Muscle layer of colon (tissue), 2 donors: Measurements from ENCODE around the gene TRIM32.

ENCODE experiments used
- H3K27ac ChIP-seq: one replicate; pipeline ENCODE4 v1.7.0; 2013; ENCODE audit warnings: low read depth, mild to moderate bottlenecking, low read length, moderate library complexity
- H3K27me3 ChIP-seq, 2 donors: one replicate each; pipeline ENCODE4 v1.7.0; 2013; ENCODE audit warnings: low read length in 2 of 2, mild to moderate bottlenecking in 2 of 2; ENCODE audit not compliant: insufficient read depth in 2 of 2, control insufficient read depth in 1 of 2
- H3K36me3 ChIP-seq: one replicate; pipeline ENCODE4 v1.7.0; 2013; ENCODE audit warnings: mild to moderate bottlenecking, low read length; ENCODE audit not compliant: insufficient read depth
- H3K4me1 ChIP-seq: one replicate; pipeline ENCODE4 v1.7.0; 2013; ENCODE audit warnings: mild to moderate bottlenecking, low read length; ENCODE audit not compliant: insufficient read depth
- H3K4me3 ChIP-seq, 2 donors: one replicate each; pipeline ENCODE4 v1.7.0; 2013; ENCODE audit warnings: low read length in 2 of 2, low read depth in 1 of 2, mild to moderate bottlenecking in 1 of 2, moderate library complexity in 1 of 2
- H3K9ac ChIP-seq: one replicate; pipeline ENCODE4 v1.7.0; 2013; ENCODE audit warnings: low read length
- H3K9me3 ChIP-seq: one replicate; pipeline ENCODE4 v1.7.0; 2013; ENCODE audit warnings: mild to moderate bottlenecking, low read length
- donor health status: abdominal sarcoma.
- donor health status: Adenocarcinoma of cecum.

Gene TRIM32

DNA sequence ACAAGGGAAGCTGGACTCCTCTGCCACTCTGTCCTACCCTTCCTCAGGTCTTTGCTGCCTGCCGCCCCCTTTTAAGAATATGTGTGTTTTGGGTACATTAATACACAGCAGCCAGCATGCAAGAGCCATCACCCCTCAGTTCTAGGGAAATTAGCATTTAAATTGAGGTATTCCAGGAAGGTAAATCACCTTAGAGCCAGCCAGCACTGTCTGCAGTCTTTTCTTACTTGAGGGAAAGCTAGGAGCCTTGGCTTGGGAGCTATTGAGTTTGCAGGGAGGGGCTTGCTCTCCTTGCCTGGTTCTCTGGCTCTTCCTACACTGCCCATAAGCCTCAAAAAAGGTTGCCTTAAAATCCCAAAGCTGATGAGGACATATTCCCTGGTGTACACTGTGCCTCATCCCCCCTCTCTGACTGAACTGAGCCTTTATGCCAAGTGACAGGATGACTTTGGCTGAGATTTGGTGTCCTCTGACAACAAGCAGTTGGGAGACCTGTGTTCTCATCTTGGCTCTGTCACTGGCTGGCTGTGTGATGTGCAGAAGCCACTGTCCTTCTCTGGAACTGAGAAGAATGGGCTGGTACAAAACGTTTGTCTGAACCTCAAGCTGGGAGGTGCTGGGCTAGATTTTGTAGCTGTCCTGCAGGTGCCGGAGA, 54.1 kb downstream of the TRIM32 start:
- no peak overlapping the region for H3K9ac ChIP-seq
- no peak overlapping the region for H3K27ac ChIP-seq
- H3K27me3 ChIP-seq, result no peaks in the 10 kb centered on the region
- H3K9me3 ChIP-seq, result no peaks in the 10 kb centered on the region
- H3K4me1 ChIP-seq, result no peaks in the 10 kb centered on the region
- H3K4me3 ChIP-seq, result no peak overlapping the region
- no peaks in the 10 kb centered on the region for H3K36me3 ChIP-seq

DNA sequence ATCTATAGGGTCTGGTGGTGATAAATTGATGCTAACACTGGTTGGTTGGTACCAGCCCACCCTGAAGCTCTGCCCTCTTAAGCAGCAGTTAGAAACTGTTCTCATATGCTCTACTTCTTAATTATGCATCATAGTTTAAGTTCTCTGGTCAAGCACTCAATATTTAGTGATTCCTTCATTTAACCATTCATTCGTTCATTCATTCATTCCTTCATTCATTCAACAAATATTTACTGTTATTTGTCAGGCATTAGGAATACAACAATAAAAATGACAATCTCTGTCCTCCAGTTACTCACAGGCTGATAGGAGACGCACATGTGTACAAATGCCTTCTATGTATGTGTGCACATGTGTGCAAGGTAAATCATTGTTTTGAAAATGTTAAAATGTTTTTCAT, 54.6 kb downstream of the TRIM32 start:
- Histone ChIP-seq H3K4me1 (no peaks in the 10 kb centered on the region), H3K27ac (no peak overlapping the region), H3K9ac (no peak overlapping the region), H3K36me3 (no peaks in the 10 kb centered on the region), H3K9me3 (no peaks in the 10 kb centered on the region), H3K27me3 (no peaks in the 10 kb centered on the region), H3K4me3 (no peak overlapping the region)

DNA sequence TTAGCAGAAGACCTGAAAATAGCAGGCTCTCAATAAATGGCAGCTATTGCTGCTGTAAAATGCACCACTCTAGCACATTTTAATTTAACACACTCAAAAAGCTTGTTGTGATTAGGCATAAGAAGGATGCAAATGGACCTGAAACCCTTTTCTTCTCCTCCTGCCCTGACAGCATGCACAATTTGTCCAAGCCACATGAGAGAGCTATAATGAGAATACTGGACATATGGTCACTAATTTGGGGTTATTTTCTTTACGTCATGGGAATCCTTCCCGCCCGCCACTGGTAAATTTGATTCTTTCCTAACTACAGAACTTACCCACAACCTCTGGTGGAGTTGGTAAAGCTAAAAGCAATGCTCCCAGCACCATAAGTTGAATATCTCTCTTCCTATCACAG, 62.1 kb downstream of the TRIM32 start:
- Histone ChIP-seq H3K9me3 (no peaks in the 10 kb centered on the region), H3K4me1 (no peaks in the 10 kb centered on the region), H3K27me3 (no peaks in the 10 kb centered on the region), H3K4me3 (no peak overlapping the region), H3K9ac (no peak overlapping the region), H3K36me3 (no peaks in the 10 kb centered on the region), H3K27ac (no peak overlapping the region)

DNA sequence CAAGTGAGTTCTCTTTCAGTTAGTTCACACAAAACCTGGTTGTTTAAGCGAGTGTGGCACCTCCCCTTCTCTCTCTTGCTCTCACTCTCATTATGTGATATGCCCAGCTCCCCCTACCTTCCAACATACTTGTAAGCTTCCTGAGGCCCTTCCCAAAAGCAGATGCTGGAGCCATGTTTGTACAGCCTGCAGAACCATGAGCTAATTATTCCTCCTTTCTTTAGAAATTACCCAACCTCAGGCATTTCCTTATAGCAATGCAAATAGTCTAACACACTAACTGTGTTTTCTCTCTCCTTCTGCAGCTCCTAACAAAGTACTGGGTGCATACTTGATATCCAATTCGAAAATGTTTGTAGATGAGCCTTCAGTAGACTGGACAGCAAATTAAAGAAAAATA, 62.7 kb downstream of the TRIM32 start:
- Histone ChIP-seq H3K27me3 (no peaks in the 10 kb centered on the region), H3K36me3 (no peaks in the 10 kb centered on the region), H3K9ac (no peak overlapping the region), H3K4me1 (no peaks in the 10 kb centered on the region), H3K27ac (no peak overlapping the region), H3K9me3 (no peaks in the 10 kb centered on the region), H3K4me3 (no peak overlapping the region)

DNA sequence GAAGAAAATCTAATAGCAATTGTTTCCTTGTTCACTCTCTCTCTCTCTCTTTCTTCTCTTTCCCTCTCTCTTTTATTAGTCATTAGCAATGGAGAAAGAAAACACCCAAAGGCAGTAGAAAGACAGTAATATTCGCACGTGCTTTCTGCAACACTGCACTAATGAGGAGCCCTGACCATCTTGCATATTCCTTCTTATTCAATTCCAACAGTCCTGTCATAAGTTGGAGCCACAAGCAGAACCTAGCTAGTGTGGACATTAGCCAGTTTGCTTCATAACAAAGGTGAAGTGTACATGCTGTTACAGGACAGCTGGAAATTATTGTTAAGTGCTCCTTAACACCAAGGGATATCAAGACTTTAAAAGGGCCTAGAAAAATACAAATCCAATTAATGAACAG, 63.4 kb downstream of the TRIM32 start:
- Histone ChIP-seq H3K27ac (no peak overlapping the region), H3K4me1 (no peaks in the 10 kb centered on the region), H3K9me3 (no peaks in the 10 kb centered on the region), H3K4me3 (no peak overlapping the region), H3K9ac (no peak overlapping the region), H3K27me3 (no peaks in the 10 kb centered on the region), H3K36me3 (no peaks in the 10 kb centered on the region)
